B cell (primary cell): ENCODE results near the gene C1orf226. TPM values are rescaled to one million over a fixed set of nuclear protein-coding genes. Genes with fewer than 3 reads are reported as not detected.

Experiments
- ATAC-seq: fragments of 200-7000 bp; cut with Tn5 transposase; one replicate; pipeline ENCODE4 v1.10.0; 2021; ENCODE audit warnings: low read depth, mild to moderate bottlenecking, moderate number of reproducible peaks, moderate library complexity
- CTCF ChIA-PET: fragments of 350-600 bp; sonication (Branson Sonifier 250); formaldehyde crosslinking; loops from one replicate; lab custom pipeline; 2021; ENCODE audit warnings: antibody characterized with exemption, inconsistent platforms; lab: Charles Lee
- POLR2A ChIA-PET: fragments of 350-600 bp; sonication (Branson Sonifier 250); formaldehyde crosslinking; loops from one replicate; lab custom pipeline; 2021; ENCODE audit warnings: antibody characterized with exemption; lab: Charles Lee
- DNase-seq: peaks from one replicate; pipeline ENCODE4 v3.0.0; 2013
- H2AFZ ChIP-seq: 2 replicates; pipeline ENCODE4 v1.6.1; 2012; ENCODE audit warnings: mild to moderate bottlenecking, low read depth, low read length; ENCODE audit not compliant: insufficient read depth, poor library complexity, severe bottlenecking
- H3K27ac ChIP-seq, 2 donors: 1 replicate in 1 of 2; 2 replicates in 1 of 2; pipeline ENCODE4 v1.5.1; 2012 to 2013; ENCODE audit warnings: low read length in 2 of 2, mild to moderate bottlenecking in 2 of 2, moderate library complexity in 1 of 2
- H3K27me3 ChIP-seq, 4 experiments: fragments of 200-600 bp in 1 of 4; sonication (generic) in 1 of 4; replicated peaks in 1 of 4; 1 replicate in 2 of 4; 2 replicates in 2 of 4; pipeline versions ENCODE4 v1.6.1 to v1.7.0; 2013 to 2016; ENCODE audit warnings: low read length in 3 of 4, mild to moderate bottlenecking in 2 of 4, mixed read lengths in 1 of 4, moderate library complexity in 1 of 4; ENCODE audit not compliant: insufficient read depth in 4 of 4, control insufficient read depth in 3 of 4; ENCODE audit errors: control extremely low read depth in 1 of 4
- H3K36me3 ChIP-seq, 2 experiments: replicated peaks in 1 of 2; 1 replicate in 1 of 2; 2 replicates in 1 of 2; pipeline versions ENCODE4 v1.6.1 to v1.7.1; 2013; ENCODE audit warnings: low read length in 1 of 2; ENCODE audit not compliant: insufficient read depth in 2 of 2, control insufficient read depth in 1 of 2; ENCODE audit errors: control extremely low read depth in 1 of 2, extremely low read depth in 1 of 2
- H3K4me1 ChIP-seq, 2 donors: fragments of 200-600 bp in 1 of 2; sonication (generic) in 1 of 2; 1 replicate in 1 of 2; 2 replicates in 1 of 2; pipeline versions ENCODE4 v1.5.1 to v1.6.1; 2013 to 2017; ENCODE audit warnings: low read length in 2 of 2; ENCODE audit not compliant: control insufficient read depth in 2 of 2, insufficient read depth in 2 of 2
- H3K4me2 ChIP-seq: replicated peaks from 2 replicates; pipeline ENCODE3; 2012; ENCODE audit warnings: mild to moderate bottlenecking, low read depth, low read length; ENCODE audit not compliant: poor library complexity, severe bottlenecking
- H3K4me3 ChIP-seq, 5 experiments: fragments of 200-600 bp in 1 of 5; sonication (generic) in 1 of 5; 1 replicate in 3 of 5; 2 replicates in 2 of 5; pipeline versions ENCODE4 v1.5.1 to v1.7.0; 2011 to 2016; ENCODE audit warnings: low read length in 4 of 5, mild to moderate bottlenecking in 4 of 5, low read depth in 2 of 5, control low read depth in 1 of 5, moderate library complexity in 1 of 5; ENCODE audit not compliant: insufficient read depth in 1 of 5; ENCODE audit errors: control extremely low read depth in 1 of 5, extremely low read depth in 1 of 5
- H3K79me2 ChIP-seq: fragments of 200-600 bp; sonication (generic); one replicate; pipeline ENCODE4 v1.6.0; 2016; ENCODE audit warnings: low read length; ENCODE audit not compliant: control insufficient read depth, insufficient read depth
- H3K9ac ChIP-seq: fragments of 200-600 bp; sonication (generic); 2 replicates; pipeline ENCODE4 v1.6.1; 2017; ENCODE audit warnings: mild to moderate bottlenecking, low read length, moderate library complexity
- H3K9me3 ChIP-seq, 3 donors: one replicate each; pipeline versions ENCODE4 v1.6.1 to v1.7.1; 2013; ENCODE audit warnings: low read length in 2 of 3; ENCODE audit not compliant: control insufficient read depth in 2 of 3, insufficient read depth in 1 of 3; ENCODE audit errors: control extremely low read depth in 1 of 3
- H4K20me1 ChIP-seq: 2 replicates; pipeline ENCODE4 v1.6.0; 2012; ENCODE audit warnings: mild to moderate bottlenecking, low read length; ENCODE audit not compliant: insufficient read depth, control insufficient read depth, poor library complexity, severe bottlenecking
- H3K27ac Mint-ChIP-seq: one replicate; pipeline ENCODE4 v1.8.0; 2021; ENCODE audit warnings: mixed read lengths
- H3K27me3 Mint-ChIP-seq: one replicate; pipeline ENCODE4 v1.8.0; 2021; ENCODE audit warnings: mixed read lengths
- H3K4me1 Mint-ChIP-seq: one replicate; pipeline ENCODE4 v1.8.0; 2021; ENCODE audit warnings: mixed read lengths
- H3K4me3 Mint-ChIP-seq: one replicate; pipeline ENCODE4 v1.8.0; 2021; ENCODE audit warnings: mixed read lengths
- H3K9me3 Mint-ChIP-seq: one replicate; pipeline ENCODE4 v1.8.0; 2022; ENCODE audit warnings: mixed read lengths; ENCODE audit not compliant: insufficient read depth
- EZH2 ChIP-seq: IDR thresholded peaks from 2 replicates; pipeline ENCODE4 v1.6.1; 2012; ENCODE audit warnings: borderline replicate concordance, low read depth, mild to moderate bottlenecking, moderate library complexity, low read length; ENCODE audit not compliant: insufficient read depth, poor library complexity, severe bottlenecking
- WGBS: methylation state at CpG from one replicate; pipeline ENCODE4 v1.1.5; 2013; ENCODE audit warnings: missing lambda C conversion rate; ENCODE audit not compliant: insufficient coverage; 5-methylcytosine and 5-hydroxymethylcytosine counted together
- intact Hi-C: fragments of 100-400 bp; cut with micrococcal nuclease; formaldehyde crosslinking; loops from one replicate; pipeline ENCODE4 v1.10.0; 2022
- polyA plus RNA-seq: library from polyadenylated mRNA; depleted of rRNA; stranded (reverse); fragments of >200 nt; gene quantifications from 2 replicates; pipeline ENCODE4 v1.2.3, GENCODE V29; 2012
- total RNA-seq, 2 donors: library from RNA; stranded (reverse); fragments of 120-200 nt in 1 of 2; gene quantifications; 1 replicate in 1 of 2; 2 replicates in 1 of 2; pipeline versions ENCODE4 v1.2.3 to v1.2.4, GENCODE V29; 2013 to 2022
- TF ChIP-seq, protein P1 (sequence below): fragments of 200-600 bp; IDR thresholded peaks from one replicate; pipeline ENCODE4 v1.8.0; 2022; ENCODE audit warnings: antibody characterized with exemption, mild to moderate bottlenecking

Gene C1orf226
- total and polyA plus RNA-seq, 2 donors (not counting 1 experiment from before 2014, with no cell fraction given) = 0.01 to 0.10 TPM

DNA sequence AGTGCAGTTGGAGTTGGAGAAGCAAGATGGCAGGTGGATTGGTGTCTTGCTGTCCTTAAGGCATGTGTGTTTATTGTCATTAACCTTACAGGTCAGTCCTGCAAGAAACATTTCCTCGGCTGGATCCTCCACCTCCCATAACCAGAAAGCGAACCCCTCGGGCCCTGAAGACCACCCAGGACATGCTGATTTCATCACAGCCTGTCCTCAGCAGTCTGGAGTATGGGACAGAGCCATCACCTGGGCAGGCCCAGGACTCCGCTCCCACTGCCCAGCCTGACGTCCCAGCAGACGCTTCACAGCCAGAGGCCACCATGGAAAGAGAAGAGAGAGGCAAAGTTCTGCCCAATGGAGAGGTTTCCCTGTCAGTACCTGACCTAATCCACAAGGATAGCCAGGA, 1.6 kb downstream of the C1orf226 start:
- TF ChIP-seq, protein P1, sequence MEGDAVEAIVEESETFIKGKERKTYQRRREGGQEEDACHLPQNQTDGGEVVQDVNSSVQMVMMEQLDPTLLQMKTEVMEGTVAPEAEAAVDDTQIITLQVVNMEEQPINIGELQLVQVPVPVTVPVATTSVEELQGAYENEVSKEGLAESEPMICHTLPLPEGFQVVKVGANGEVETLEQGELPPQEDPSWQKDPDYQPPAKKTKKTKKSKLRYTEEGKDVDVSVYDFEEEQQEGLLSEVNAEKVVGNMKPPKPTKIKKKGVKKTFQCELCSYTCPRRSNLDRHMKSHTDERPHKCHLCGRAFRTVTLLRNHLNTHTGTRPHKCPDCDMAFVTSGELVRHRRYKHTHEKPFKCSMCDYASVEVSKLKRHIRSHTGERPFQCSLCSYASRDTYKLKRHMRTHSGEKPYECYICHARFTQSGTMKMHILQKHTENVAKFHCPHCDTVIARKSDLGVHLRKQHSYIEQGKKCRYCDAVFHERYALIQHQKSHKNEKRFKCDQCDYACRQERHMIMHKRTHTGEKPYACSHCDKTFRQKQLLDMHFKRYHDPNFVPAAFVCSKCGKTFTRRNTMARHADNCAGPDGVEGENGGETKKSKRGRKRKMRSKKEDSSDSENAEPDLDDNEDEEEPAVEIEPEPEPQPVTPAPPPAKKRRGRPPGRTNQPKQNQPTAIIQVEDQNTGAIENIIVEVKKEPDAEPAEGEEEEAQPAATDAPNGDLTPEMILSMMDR = no peak
- no peak for TF ChIP-seq EZH2
- H3K4me1 Mint-ChIP-seq = no peaks in the 10 kb centered on the region
- no peak overlapping the region for H3K4me3 Mint-ChIP-seq
- H3K4me2 ChIP-seq = no peak overlapping the region
- ChIA-PET CTCF (no interaction called here), POLR2A (no interaction called here)
- H3K27me3 Mint-ChIP-seq = peaks cover 4% of the 10 kb centered on the region
- no peak overlapping the region for H3K27ac Mint-ChIP-seq
- no peaks in the 10 kb centered on the region for H3K36me3 ChIP-seq
- H3K9ac ChIP-seq = no peak overlapping the region
- no peaks in the 10 kb centered on the region for H3K9me3 Mint-ChIP-seq
- DNase-seq = no peak
- no peak overlapping the region for H3K4me3 ChIP-seq
- no peaks in the 10 kb centered on the region for H3K27me3 ChIP-seq
- intact Hi-C loops = no loop called here
- no peak overlapping the region for H2AFZ ChIP-seq
- no peaks in the 10 kb centered on the region for H3K4me1 ChIP-seq
- no peaks in the 10 kb centered on the region for H3K9me3 ChIP-seq
- 91% methylated on average over 6 of the region's 6 CpGs for WGBS
- H3K79me2 ChIP-seq = no peaks in the 10 kb centered on the region
- H4K20me1 ChIP-seq = no peaks in the 10 kb centered on the region
- no peak overlapping the region for H3K27ac ChIP-seq
- ATAC-seq = no peak

DNA sequence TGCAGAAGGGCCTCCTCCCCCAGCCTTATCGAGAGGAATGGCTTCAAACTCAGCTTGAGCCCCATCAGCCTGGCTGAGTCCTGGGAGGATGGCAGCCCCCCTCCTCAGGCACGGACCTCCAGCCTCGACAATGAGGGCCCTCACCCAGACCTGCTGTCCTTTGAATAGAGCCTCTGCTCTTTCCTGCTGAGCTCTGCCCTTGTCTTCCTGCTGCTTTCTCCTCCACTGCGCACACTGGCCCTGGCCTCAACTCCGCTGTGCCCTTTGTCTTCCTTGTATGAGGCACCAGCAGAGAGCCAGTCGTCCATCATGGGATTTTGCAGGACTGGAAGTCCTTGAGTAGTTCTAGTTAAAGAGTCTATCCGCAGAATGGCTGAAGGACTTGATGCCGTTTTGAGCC, 2.0 kb downstream of the C1orf226 start:
- DNase-seq = no peak
- intact Hi-C loops = no loop called here
- ChIA-PET POLR2A (no interaction called here), CTCF (no interaction called here)
- Mint-ChIP-seq H3K27me3 (peaks cover 4% of the 10 kb centered on the region), H3K4me1 (no peaks in the 10 kb centered on the region), H3K27ac (no peak overlapping the region), H3K9me3 (no peaks in the 10 kb centered on the region), H3K4me3 (no peak overlapping the region)
- no peaks in the 10 kb centered on the region for H3K27me3 ChIP-seq
- ATAC-seq = no peak
- H4K20me1 ChIP-seq = no peaks in the 10 kb centered on the region
- H3K79me2 ChIP-seq = no peaks in the 10 kb centered on the region
- no peak overlapping the region for H2AFZ ChIP-seq
- TF ChIP-seq, protein P1 = no peak
- TF ChIP-seq EZH2 = no peak
- no peaks in the 10 kb centered on the region for H3K9me3 ChIP-seq
- no peak overlapping the region for H3K9ac ChIP-seq
- 94% methylated on average over 8 of the region's 8 CpGs for WGBS
- H3K27ac ChIP-seq = no peak overlapping the region
- no peaks in the 10 kb centered on the region for H3K4me1 ChIP-seq
- no peak overlapping the region for H3K4me3 ChIP-seq
- H3K36me3 ChIP-seq = no peaks in the 10 kb centered on the region
- no peak overlapping the region for H3K4me2 ChIP-seq
